ENCODE measurements around the gene NFATC2. TPM values are rescaled to one million over a fixed set of nuclear protein-coding genes. Genes with fewer than 3 reads are reported as not detected.

The NFATC2 gene
- total and polyA plus RNA-seq, 2 of the 8 experiments (the other 6 are each of a cell fraction or from before 2014, with no cell fraction given) = 0.27 to 0.91 TPM

DNA sequence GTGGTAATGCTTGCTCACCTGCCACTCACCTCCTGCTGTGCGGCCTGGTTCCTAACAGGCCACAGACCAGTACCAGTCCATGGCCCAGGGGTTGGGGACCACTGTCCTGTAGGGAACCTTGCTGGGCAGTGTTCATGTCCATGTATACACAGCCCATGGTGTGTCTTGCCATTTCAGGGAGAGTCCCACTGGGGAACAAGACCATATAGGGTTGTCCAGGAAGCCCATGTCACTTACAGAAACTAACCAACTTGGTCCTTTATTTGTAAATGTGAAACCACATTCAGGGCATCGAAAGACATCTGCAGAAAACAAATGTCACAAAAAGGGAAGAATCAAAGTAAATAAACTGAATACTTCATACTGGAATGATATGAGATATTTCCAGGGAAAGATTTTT lies 179.1 kb downstream of the NFATC2 start:
- no peak overlapping the region for H2BK15ac ChIP-seq (ENCODE audit: low read length)
- no peaks in the 10 kb centered on the region for H3K4me1 ChIP-seq (replicated peaks in 1 of 4; ENCODE audit: control insufficient read depth in 3 of 4, insufficient read depth in 4 of 4, low read length in 3 of 4)
- peaks cover 2% of the 10 kb centered on the region; the same call in 1 of the 2 replicates for H3K23me2 ChIP-seq (ENCODE audit: low read depth, low read length)
- no peak overlapping the region for H3K4ac ChIP-seq (replicated peaks; ENCODE audit: insufficient read length, low read depth, low read length)
- H3K9ac ChIP-seq (replicated peaks in 1 of 4; ENCODE audit: extremely low read depth in 1 of 4, low read depth in 3 of 4, low read length in 3 of 4) = no peak overlapping the region
- no peak overlapping the region for H2BK120ac ChIP-seq (replicated peaks; ENCODE audit: low read depth, low read length)
- TF ChIP-seq CTBP2 (IDR thresholded peaks at IDR 0.05; ENCODE audit: borderline replicate concordance, insufficient read depth, insufficient read length, low read length) (no peak), JUND (IDR thresholded peaks at IDR 0.05; ENCODE audit: low read length) (no peak), EP300 (IDR thresholded peaks at IDR 0.05; ENCODE audit: borderline replicate concordance in 1 of 2, low read depth in 2 of 2, low read length in 2 of 2) (no peak)
- no peak overlapping the region for H2AK5ac ChIP-seq (ENCODE audit: low read depth, low read length)
- WGBS, 2 experiments (ENCODE audit: extremely low coverage in 1 of 2, insufficient coverage in 1 of 2, insufficient read length in 1 of 2, insufficient replicate concordance in 2 of 2, low coverage in 1 of 2, low lambda C conversion rate in 2 of 2, missing lambda C conversion rate in 1 of 2) = 66% methylated on average over 2 of the region's 2 CpGs; no CpG with 5 or more reads in 1 of the 2 experiments
- no peak overlapping the region for H4K5ac ChIP-seq (ENCODE audit: insufficient read length, low read depth, low read length)
- H3K56ac ChIP-seq (replicated peaks; ENCODE audit: insufficient read length, low read depth, low read length) = no peak overlapping the region
- H3K27ac ChIP-seq (ENCODE audit: low read depth, low read length) = no peak overlapping the region
- DNase-seq (ENCODE audit: low read depth in 1 of 2, low spot score in 2 of 2) (no peak), FAIRE-seq (no peak)
- ChIA-PET CTCF (ENCODE audit: partially characterized antibody) (interaction anchor here (0.6 to 2.9 kb wide), 3 partner anchors 8 to 164 kb away, joined by 3 to 8 read pairs (median 4); no protein-coding TSS in a partner anchor), POLR2A (ENCODE audit: partially characterized antibody) (interaction anchor here (0.8 kb wide), 1 partner anchor 15 kb away, joined by 3 read pairs; no protein-coding TSS in a partner anchor)
- 0 out of 4 replicates have a peak, but pooled peaks cover 0 to 2% of the 10 kb centered on the region in 2 experiments for H3K79me2 ChIP-seq (ENCODE audit: control insufficient read depth in 1 of 2, insufficient read depth in 2 of 2, low read length in 2 of 2)
- no peak overlapping the region for H3K14ac ChIP-seq (ENCODE audit: insufficient read length)
- no peak overlapping the region for H3K4me3 ChIP-seq (ENCODE audit: extremely low read depth in 1 of 4, insufficient read depth in 2 of 4, low read depth in 3 of 4, low read length in 4 of 4)
- H3K23ac ChIP-seq (ENCODE audit: insufficient read length) = no peak overlapping the region
- H3K18ac ChIP-seq (ENCODE audit: extremely low read depth, low read length) = no peak overlapping the region
- no peak overlapping the region for H2AFZ ChIP-seq (ENCODE audit: low read length)
- H2BK5ac ChIP-seq (ENCODE audit: low read depth, low read length) = no peak overlapping the region
- H4K8ac ChIP-seq (ENCODE audit: extremely low read depth, insufficient read depth, low read length) = no peak overlapping the region
- H2BK12ac ChIP-seq (ENCODE audit: low read depth, low read length) = no peak overlapping the region
- H2BK20ac ChIP-seq (ENCODE audit: low read length) = no peak overlapping the region
- H4K20me1 ChIP-seq (replicated peaks in 1 of 2; ENCODE audit: control insufficient read depth in 1 of 2, insufficient read depth in 2 of 2, low read length in 2 of 2) = no peaks in the 10 kb centered on the region
- H3K4me2 ChIP-seq (ENCODE audit: insufficient read depth in 1 of 2, low read depth in 2 of 2, low read length in 2 of 2) = no peak overlapping the region
- H3K27me3 ChIP-seq (replicated peaks in 1 of 4; ENCODE audit: control insufficient read depth in 3 of 4, extremely low read depth in 1 of 4, insufficient read depth in 3 of 4, low read length in 3 of 4) = no peaks in the 10 kb centered on the region; a peak in 1 of 7 replicates
- H3K36me3 ChIP-seq (ENCODE audit: control insufficient read depth in 2 of 4, insufficient read depth in 4 of 4, low read length in 3 of 4) = no peaks in the 10 kb centered on the region
- no peaks in the 10 kb centered on the region for H3K79me1 ChIP-seq (ENCODE audit: low read depth, low read length)
- H4K91ac ChIP-seq (replicated peaks; ENCODE audit: insufficient read length, low read length) = no peak overlapping the region
- H3K9me3 ChIP-seq (ENCODE audit: insufficient read depth in 2 of 2, low read depth in 1 of 2, low read length in 1 of 2) = peaks cover 7 to 8% of the 10 kb centered on the region in 2 experiments; a peak in 3 of 4 replicates
